Glomerular visceral epithelial cell (primary cell): ENCODE results near the gene L3MBTL3.
"Not testable (repeated sequence)": the region's sequence is repeated elsewhere in the genome, so short reads cannot be mapped to it uniquely, and the experiment has no call there.

Experiments used
- DNase-seq: peaks from one replicate; pipeline ENCODE4 v3.0.0-alpha.2; 2016; ENCODE audit errors: extremely low spot score

L3MBTL3 gene

GRCh38 chr6:130076512-130076911, 58.1 kb downstream of the L3MBTL3 start:
- DNase-seq = no peak

DNA sequence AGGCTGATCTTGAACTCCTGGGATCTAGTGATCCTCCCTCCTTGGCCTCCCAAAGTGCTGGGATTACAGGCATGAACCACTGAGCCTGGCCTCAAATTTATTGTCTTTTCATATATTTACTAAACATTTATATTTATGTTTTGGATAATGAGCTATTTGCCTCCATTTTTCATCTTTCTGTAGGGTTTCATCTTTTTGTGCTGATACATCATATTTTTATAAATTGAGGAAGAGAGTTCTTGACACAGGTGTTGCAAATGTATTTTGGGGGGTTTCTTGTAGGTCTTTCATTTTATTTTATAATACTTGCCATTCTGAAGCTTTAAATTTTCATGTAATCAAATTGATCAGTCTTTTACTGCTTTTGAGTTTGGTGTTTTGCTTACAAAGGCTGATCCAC, 72.4 kb downstream of the L3MBTL3 start:
- DNase-seq = no peak

DNA sequence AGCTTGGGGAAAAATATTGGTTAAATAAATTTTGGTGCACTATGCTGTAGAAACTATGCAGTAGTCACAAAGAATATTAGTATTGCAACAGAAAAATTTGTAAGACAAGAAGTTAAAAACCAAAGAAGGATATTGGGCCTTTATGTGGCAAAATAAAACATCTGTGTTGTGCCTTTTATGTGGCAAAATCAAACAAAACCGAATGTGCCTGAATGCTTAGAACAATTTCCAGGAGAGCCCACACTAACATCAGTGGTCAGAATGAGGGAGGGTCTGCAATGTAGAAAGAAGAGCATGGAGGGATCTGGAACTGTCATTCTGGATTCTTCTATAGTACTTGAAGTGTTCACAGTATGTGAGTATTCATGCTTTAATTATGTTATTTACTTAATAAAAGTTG, 75.2 kb downstream of the L3MBTL3 start:
- no peak for DNase-seq

DNA sequence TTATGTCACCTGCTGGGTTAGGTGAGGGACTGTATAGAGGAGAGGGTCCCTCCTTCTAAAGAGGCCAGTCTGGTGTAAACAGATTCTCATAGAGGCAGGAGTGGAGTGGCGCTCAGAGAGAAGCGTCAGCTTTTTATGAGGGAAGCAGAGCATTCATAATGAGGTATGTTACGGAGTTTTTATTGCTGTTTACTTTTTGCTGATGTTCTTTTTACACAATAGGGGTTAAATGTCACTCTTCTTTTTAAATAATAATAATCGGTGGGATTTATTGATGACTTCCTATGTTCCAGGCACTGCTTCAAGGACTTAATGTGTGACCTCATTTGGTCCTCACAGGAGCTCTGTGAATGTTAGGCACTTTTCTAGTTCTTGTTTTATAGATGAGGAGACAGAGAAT, 79.9 kb downstream of the L3MBTL3 start:
- no peak for DNase-seq

DNA sequence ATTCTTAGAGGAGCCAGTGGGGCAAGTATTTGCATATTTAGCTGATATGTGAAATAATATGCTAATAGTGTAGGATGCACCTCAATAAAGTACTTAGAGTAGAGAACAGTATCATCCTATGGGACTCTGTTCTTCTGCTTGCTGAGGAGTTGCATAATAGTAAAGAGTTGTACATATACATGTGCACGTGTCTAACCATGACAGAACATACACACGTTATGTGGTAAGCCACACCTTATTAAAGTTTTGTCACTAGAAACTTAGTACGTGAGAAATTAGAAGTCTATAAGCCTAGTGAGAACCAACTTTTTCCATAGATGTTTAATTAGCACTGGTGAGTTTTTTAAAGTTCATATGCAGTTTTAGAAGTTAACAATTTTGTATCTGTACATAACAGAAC, 80.7 kb downstream of the L3MBTL3 start:
- no peak for DNase-seq

DNA sequence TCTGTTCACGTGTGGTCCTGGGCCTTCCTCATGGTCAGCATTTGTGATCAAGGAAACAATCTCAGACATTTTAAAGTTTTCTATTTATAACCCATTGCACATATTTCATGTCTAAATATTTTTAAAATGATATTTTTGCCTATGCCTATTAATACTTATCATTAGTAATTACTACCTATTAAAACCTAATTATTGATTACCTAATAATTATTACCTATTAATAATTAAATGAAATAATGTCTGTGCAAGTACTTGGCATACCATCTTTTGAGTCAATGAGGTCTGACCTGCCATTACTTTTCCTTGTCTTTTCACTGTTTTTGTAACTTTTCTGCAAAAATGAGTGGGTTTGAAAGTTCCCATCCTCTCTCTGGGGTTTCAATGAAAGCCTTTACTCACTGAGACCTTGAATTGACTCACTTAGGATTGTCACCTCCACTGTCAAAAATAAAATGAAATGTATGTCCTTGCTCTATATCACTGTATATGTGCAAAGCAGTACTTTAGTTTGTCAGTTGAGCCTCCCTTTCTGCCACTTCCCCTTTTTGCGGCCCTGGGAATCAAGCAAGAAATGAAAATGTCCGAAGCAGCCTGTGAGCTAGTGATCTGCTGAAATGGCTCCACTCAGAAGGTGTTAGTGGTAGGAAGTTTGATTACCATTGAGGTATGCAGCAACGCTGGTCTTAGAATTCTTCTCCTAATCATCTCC, 87.8 kb downstream of the L3MBTL3 start:
- no peak for DNase-seq

DNA sequence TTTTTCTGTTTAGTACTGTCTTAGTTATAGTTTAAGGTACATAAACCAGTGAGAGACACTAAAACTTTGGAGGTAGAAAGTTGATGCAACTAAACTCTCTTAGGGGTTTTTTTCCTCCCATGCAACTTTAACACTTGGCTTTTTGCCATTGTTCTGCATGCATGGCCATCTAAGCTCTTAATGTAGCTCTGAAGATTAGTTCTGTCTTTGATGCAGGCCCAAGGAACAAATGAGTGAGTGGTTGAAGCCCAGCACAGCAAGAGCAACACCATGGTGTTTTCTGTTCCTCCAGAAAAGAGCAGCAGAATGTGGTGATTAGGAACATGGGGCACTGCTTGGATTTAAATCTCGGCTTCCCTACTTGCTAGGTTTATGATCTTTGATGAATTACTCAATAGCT, 89.3 kb downstream of the L3MBTL3 start:
- no peak for DNase-seq

- DNase-seq = no peak
These were observed 92.7 kb downstream of the L3MBTL3 start for GRCh38 chr6:130111031-130111430.

- DNase-seq = no peak
These were observed 94.9 kb downstream of the L3MBTL3 start for GRCh38 chr6:130113201-130113710.

DNA sequence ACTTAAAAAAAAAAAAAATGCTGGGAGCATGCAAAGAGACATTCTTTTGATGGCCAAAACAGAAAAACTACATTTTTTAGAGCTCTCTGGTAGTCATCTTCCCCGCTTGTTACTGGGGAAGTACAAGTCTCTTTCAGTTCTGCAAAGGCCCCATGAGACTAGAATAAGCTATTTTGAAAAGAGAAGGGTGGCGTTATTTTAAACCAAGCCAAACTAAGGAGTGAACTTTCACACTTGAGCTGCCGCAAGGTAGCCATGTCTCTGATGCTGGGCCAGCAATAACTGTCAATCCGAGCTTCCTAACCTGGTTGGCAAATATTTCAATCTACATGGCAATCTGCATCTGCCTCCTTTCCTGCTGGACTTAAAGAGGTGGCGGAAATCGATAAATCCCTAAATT, 96.7 kb downstream of the L3MBTL3 start:
- DNase-seq = no peak

GRCh38 chr6:130116273-130116672, 97.9 kb downstream of the L3MBTL3 start:
- DNase-seq = no peak

GRCh38 chr6:130117187-130117701, 98.9 kb downstream of the L3MBTL3 start:
- not testable (repeated sequence) for DNase-seq

DNA sequence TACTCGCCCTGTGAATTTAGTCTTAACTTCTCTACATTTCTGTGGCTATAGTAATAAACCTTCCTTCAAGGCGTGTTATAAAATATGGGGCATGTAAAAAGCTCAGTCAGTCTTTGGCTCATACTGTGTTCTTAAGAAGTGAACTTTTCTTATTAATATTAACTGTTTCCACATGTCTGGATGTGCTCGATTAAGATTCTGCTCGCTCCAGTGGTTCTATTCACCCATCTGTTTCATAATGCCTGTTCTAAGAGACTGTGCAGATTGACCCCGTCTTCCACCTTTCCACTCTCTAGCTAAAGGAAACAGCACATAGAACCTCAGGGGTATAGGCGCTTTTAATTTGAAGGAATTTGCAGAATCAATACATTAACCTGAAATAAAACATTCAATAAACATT, 99.9 kb downstream of the L3MBTL3 start:
- DNase-seq = no peak

- no peak for DNase-seq
These were observed 100.8 kb downstream of the L3MBTL3 start for GRCh38 chr6:130119211-130119610.

DNA sequence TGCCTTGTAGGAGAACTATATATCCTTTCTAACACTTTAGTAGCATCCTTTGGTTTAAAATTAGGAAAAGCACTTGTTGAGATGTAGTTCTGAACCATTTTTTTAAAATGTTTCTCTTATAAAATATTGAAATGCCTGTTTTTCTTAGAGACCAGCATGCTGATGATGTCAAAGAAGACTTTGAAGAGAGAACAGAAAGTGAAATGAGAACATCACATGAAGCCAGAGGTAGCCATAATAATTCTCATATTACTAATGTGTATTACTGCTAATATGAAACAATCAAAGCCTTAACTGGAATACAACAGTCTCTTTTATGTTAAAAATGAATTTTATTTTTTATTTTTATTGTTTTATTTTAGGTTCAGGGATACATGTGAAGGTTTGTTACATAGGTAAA, 102.3 kb downstream of the L3MBTL3 start:
- DNase-seq = no peak

DNA sequence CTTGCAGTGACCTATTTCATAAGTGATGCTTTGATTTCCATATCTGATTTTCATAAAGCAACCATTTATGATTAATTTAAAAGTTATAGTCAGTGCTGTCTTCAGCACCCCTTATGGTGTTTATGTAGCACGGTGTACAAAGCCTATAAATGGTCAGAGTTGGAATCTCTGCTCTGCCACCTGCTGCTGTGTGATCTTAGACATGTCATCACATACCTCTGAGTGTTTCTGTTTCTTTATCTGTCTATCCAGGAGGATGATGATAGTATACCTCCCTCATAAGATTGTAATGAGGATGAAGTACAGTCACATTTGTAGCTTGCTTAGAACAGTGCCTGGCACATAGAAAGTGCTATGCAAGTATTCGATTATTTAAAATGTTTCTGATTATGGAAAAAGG, 103.9 kb downstream of the L3MBTL3 start:
- no peak for DNase-seq

- DNase-seq = no peak
These were observed 108.8 kb downstream of the L3MBTL3 start for GRCh38 chr6:130127195-130127594.

DNA sequence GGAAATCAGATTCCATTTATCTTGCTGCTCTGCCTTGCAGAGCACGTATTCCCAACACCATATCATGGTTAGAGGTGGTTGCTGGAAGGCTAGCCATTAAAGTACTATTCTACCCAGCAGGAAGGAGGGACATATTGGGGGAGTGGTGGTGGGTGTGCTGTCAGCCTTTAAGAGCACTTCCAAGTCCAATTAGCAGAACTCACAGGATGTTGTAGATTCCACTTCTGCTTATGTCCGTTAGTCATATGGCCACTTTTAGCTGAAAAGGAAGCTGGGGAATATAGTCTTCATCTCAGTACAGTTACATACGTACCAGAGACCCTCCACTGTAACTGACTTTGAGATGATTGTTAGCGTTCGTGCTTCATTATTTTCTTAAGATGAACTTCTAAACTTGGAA, 109.9 kb downstream of the L3MBTL3 start:
- DNase-seq = no peak

- DNase-seq = no peak
These were observed 111.4 kb downstream of the L3MBTL3 start for GRCh38 chr6:130129762-130130246.

DNA sequence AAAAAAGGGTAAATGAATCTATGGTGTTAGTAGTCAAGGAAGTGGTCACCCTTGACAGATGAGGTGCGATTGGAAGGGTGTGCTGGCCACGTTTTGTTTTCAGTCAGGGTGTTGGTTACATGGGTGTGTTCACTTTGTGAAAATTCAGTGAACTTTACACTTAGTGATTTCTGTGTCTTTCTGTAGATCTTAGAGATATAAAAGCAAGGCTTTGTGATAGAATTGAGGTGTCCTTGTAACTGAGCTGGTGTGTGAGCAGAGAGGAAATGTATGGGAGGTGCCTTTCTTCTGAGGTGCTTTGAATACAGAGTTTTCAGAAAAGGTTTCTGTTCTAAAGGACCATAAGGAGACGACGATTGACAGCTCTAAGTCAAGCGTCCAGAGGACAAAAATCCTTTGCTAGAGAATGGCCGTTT, 113.9 kb downstream of the L3MBTL3 start:
- no peak for DNase-seq

- no peak for DNase-seq
These were observed 116.2 kb downstream of the L3MBTL3 start for GRCh38 chr6:130134582-130134981.

- no peak for DNase-seq
These were observed 118.4 kb downstream of the L3MBTL3 start for GRCh38 chr6:130136798-130137197.

GRCh38 chr6:130138116-130138908, 119.9 kb downstream of the L3MBTL3 start:
- DNase-seq = no peak
